Ammon's horn (tissue), 1 donor: Measurements from ENCODE around the gene MGAT4A.
A peak's percentile ranks its signal among the peaks of the same experiment; 100 is the strongest.
"Not testable (repeated sequence)": the region's sequence is repeated elsewhere in the genome, so short reads cannot be mapped to it uniquely, and the experiment has no call there.

Source experiments
- DNase-seq: peaks from one replicate; pipeline ENCODE4 v3.0.0-alpha.2; 2016; ENCODE audit warnings: low spot score

MGAT4A gene

GRCh38 chr2:98730053-98730706 lies 752 bp downstream of the MGAT4A start:
- DNase-seq, result peak; percentile 68

GRCh38 chr2:98729652-98730051 lies 1.3 kb downstream of the MGAT4A start:
- no peak for DNase-seq

- DNase-seq, result not testable (repeated sequence)
These were observed 2.7 kb downstream of the MGAT4A start for GRCh38 chr2:98728088-98728718.

- no peak for DNase-seq
These were observed 3.4 kb downstream of the MGAT4A start for GRCh38 chr2:98727369-98728087.

GRCh38 chr2:98726735-98727368 lies 4.1 kb downstream of the MGAT4A start:
- DNase-seq, result no peak

- DNase-seq, result no peak
These were observed 4.7 kb downstream of the MGAT4A start for GRCh38 chr2:98726205-98726604.

GRCh38 chr2:98720286-98720685 lies 10.6 kb downstream of the MGAT4A start:
- DNase-seq, result no peak

GRCh38 chr2:98717621-98718020 lies 13.3 kb downstream of the MGAT4A start:
- DNase-seq, result no peak

GRCh38 chr2:98716786-98717185 lies 14.1 kb downstream of the MGAT4A start:
- no peak for DNase-seq

GRCh38 chr2:98715812-98716451 lies 15.0 kb downstream of the MGAT4A start:
- DNase-seq, result no peak

- no peak for DNase-seq
These were observed 17.5 kb downstream of the MGAT4A start for GRCh38 chr2:98713332-98714015.

GRCh38 chr2:98712145-98712544 lies 18.8 kb downstream of the MGAT4A start:
- DNase-seq, result no peak

- no peak for DNase-seq
These were observed 19.4 kb downstream of the MGAT4A start for GRCh38 chr2:98711506-98711905.

GRCh38 chr2:98710734-98711133 lies 20.2 kb downstream of the MGAT4A start:
- DNase-seq, result no peak

GRCh38 chr2:98709535-98709934 lies 21.4 kb downstream of the MGAT4A start:
- peak; percentile 77 for DNase-seq

- no peak for DNase-seq
These were observed 22.3 kb downstream of the MGAT4A start for GRCh38 chr2:98708396-98709186.

GRCh38 chr2:98706591-98706990 lies 24.3 kb downstream of the MGAT4A start:
- no peak for DNase-seq

GRCh38 chr2:98705333-98705617 lies 25.7 kb downstream of the MGAT4A start:
- DNase-seq, result no peak

- DNase-seq, result no peak
These were observed 26.2 kb downstream of the MGAT4A start for GRCh38 chr2:98704499-98705332.

- DNase-seq, result no peak
These were observed 27.2 kb downstream of the MGAT4A start for GRCh38 chr2:98703738-98704137.
